Measurements from ENCODE around the gene ZNF304. TPM values are rescaled to one million over a fixed set of nuclear protein-coding genes. Genes with fewer than 3 reads are reported as not detected.

The ZNF304 gene
- total and polyA plus RNA-seq, 2 of the 13 experiments (the other 11 are each of a cell fraction or from before 2014, with no cell fraction given) = 3.4 to 8.0 TPM

DNA sequence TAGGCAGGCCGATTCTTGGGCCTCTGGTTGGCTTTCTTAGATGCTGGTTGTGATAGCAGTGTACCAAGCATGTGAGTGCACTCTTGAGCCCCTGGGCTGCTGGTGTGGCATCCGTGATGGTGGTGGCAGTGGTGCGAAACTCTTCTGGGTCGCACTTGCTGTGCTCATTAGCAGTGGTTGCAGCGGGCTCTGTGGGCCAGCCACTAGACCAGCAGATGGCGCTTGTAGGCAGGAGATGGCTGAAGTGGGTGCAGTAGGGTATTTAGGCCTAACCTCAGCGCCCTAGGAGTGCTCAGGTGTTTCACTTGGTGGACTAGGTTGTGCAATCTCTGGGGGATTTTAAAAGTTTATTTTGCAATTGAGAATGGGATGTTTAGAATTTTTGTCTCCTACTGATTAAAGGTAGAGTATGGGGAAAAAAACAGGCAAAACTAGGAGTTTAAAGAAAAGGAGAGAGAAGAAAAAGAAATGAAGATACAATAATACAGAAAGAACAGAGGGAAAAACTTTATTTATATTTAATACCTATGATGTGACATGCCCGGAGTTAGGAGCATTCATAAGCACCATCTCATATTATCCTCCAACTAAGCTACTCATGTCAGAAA is 55.5 kb downstream of the ZNF304 start (continued):
- TF ChIP-seq FUBP1 (CRISPR knock-in tag; IDR thresholded peaks at IDR 0.05; ENCODE audit: borderline replicate concordance) (no peak), ZNF883 (CRISPR knock-in tag; IDR thresholded peaks at IDR 0.05; ENCODE audit: not compliant biosample characterization) (no peak), TGIF2 (CRISPR knock-in tag; IDR thresholded peaks at IDR 0.05) (no peak), ZNF788 (CRISPR knock-in tag; IDR thresholded peaks at IDR 0.05; ENCODE audit: borderline replicate concordance) (no peak), ZNF326 (CRISPR knock-in tag; IDR thresholded peaks at IDR 0.05; ENCODE audit: borderline replicate concordance) (no peak), ZNF839 (CRISPR knock-in tag; IDR thresholded peaks at IDR 0.05; ENCODE audit: borderline replicate concordance) (no peak), ZNF331 (CRISPR knock-in tag; IDR thresholded peaks at IDR 0.05) (peak; percentile 63; the same call in 1 of the 2 replicates), ZSCAN30 (CRISPR knock-in tag; IDR thresholded peaks at IDR 0.05) (no peak), MYNN (CRISPR knock-in tag; IDR thresholded peaks at IDR 0.05; ENCODE audit: low read depth) (no peak), ZNF143 (CRISPR knock-in tag; IDR thresholded peaks at IDR 0.05) (peak; percentile 62; the same call in 1 of the 2 replicates), ZNF660 (CRISPR knock-in tag; IDR thresholded peaks at IDR 0.05; ENCODE audit: borderline replicate concordance, low read depth) (no peak), DMAP1 (CRISPR knock-in tag; IDR thresholded peaks at IDR 0.05) (no peak)
- TF ChIP-seq, protein P1, sequence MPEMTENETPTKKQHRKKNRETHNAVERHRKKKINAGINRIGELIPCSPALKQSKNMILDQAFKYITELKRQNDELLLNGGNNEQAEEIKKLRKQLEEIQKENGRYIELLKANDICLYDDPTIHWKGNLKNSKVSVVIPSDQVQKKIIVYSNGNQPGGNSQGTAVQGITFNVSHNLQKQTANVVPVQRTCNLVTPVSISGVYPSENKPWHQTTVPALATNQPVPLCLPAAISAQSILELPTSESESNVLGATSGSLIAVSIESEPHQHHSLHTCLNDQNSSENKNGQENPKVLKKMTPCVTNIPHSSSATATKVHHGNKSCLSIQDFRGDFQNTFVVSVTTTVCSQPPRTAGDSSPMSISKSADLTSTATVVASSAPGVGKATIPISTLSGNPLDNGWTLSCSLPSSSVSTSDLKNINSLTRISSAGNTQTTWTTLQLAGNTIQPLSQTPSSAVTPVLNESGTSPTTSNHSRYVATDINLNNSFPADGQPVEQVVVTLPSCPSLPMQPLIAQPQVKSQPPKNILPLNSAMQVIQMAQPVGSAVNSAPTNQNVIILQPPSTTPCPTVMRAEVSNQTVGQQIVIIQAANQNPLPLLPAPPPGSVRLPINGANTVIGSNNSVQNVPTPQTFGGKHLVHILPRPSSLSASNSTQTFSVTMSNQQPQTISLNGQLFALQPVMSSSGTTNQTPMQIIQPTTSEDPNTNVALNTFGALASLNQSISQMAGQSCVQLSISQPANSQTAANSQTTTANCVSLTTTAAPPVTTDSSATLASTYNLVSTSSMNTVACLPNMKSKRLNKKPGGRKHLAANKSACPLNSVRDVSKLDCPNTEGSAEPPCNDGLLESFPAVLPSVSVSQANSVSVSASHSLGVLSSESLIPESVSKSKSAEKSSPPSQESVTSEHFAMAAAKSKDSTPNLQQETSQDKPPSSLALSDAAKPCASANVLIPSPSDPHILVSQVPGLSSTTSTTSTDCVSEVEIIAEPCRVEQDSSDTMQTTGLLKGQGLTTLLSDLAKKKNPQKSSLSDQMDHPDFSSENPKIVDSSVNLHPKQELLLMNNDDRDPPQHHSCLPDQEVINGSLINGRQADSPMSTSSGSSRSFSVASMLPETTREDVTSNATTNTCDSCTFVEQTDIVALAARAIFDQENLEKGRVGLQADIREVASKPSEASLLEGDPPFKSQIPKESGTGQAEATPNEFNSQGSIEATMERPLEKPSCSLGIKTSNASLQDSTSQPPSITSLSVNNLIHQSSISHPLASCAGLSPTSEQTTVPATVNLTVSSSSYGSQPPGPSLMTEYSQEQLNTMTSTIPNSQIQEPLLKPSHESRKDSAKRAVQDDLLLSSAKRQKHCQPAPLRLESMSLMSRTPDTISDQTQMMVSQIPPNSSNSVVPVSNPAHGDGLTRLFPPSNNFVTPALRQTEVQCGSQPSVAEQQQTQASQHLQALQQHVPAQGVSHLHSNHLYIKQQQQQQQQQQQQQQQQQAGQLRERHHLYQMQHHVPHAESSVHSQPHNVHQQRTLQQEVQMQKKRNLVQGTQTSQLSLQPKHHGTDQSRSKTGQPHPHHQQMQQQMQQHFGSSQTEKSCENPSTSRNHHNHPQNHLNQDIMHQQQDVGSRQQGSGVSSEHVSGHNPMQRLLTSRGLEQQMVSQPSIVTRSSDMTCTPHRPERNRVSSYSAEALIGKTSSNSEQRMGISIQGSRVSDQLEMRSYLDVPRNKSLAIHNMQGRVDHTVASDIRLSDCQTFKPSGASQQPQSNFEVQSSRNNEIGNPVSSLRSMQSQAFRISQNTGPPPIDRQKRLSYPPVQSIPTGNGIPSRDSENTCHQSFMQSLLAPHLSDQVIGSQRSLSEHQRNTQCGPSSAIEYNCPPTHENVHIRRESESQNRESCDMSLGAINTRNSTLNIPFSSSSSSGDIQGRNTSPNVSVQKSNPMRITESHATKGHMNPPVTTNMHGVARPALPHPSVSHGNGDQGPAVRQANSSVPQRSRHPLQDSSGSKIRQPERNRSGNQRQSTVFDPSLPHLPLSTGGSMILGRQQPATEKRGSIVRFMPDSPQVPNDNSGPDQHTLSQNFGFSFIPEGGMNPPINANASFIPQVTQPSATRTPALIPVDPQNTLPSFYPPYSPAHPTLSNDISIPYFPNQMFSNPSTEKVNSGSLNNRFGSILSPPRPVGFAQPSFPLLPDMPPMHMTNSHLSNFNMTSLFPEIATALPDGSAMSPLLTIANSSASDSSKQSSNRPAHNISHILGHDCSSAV (CRISPR knock-in tag; IDR thresholded peaks at IDR 0.05; ENCODE audit: borderline replicate concordance) = no peak
- TF ChIP-seq, protein P2, sequence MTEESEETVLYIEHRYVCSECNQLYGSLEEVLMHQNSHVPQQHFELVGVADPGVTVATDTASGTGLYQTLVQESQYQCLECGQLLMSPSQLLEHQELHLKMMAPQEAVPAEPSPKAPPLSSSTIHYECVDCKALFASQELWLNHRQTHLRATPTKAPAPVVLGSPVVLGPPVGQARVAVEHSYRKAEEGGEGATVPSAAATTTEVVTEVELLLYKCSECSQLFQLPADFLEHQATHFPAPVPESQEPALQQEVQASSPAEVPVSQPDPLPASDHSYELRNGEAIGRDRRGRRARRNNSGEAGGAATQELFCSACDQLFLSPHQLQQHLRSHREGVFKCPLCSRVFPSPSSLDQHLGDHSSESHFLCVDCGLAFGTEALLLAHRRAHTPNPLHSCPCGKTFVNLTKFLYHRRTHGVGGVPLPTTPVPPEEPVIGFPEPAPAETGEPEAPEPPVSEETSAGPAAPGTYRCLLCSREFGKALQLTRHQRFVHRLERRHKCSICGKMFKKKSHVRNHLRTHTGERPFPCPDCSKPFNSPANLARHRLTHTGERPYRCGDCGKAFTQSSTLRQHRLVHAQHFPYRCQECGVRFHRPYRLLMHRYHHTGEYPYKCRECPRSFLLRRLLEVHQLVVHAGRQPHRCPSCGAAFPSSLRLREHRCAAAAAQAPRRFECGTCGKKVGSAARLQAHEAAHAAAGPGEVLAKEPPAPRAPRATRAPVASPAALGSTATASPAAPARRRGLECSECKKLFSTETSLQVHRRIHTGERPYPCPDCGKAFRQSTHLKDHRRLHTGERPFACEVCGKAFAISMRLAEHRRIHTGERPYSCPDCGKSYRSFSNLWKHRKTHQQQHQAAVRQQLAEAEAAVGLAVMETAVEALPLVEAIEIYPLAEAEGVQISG (CRISPR knock-in tag; IDR thresholded peaks at IDR 0.05) = 0 out of 2 replicates have a peak, but pooled peaks have one; percentile 51

Data from HepG2 (cell line).